HS-5 (cell line): Measurements from ENCODE around the gene IL31RA.

ENCODE experiments used
- DNase-seq: peaks from one replicate; pipeline ENCODE4 v3.0.0-alpha.2; 2012; ENCODE audit warnings: low read depth

The IL31RA gene

GRCh38 chr5:55903121-55903701 lies 52.1 kb downstream of the IL31RA start:
- no peak for DNase-seq

GRCh38 chr5:55904152-55904551 lies 53.0 kb downstream of the IL31RA start:
- DNase-seq = no peak

GRCh38 chr5:55905251-55905650 lies 54.1 kb downstream of the IL31RA start:
- DNase-seq = no peak

- no peak for DNase-seq
Observed at GRCh38 chr5:55907927-55908326, 56.8 kb downstream of the IL31RA start.

GRCh38 chr5:55908804-55909203 lies 57.6 kb downstream of the IL31RA start:
- DNase-seq = no peak

GRCh38 chr5:55911784-55912653 lies 60.9 kb downstream of the IL31RA start:
- no peak for DNase-seq

GRCh38 chr5:55913466-55914413 lies 62.6 kb downstream of the IL31RA start:
- DNase-seq = no peak

- no peak for DNase-seq
Observed at GRCh38 chr5:55914971-55915370, 63.8 kb downstream of the IL31RA start.

- DNase-seq = no peak
Observed at GRCh38 chr5:55915783-55916182, 64.6 kb downstream of the IL31RA start.

- DNase-seq = no peak
Observed at GRCh38 chr5:55916986-55917385, 65.8 kb downstream of the IL31RA start.

- no peak for DNase-seq
Observed at GRCh38 chr5:55917402-55918086, 66.4 kb downstream of the IL31RA start.

GRCh38 chr5:55918087-55919035 lies 67.2 kb downstream of the IL31RA start:
- no peak for DNase-seq

GRCh38 chr5:55919625-55920024 lies 68.5 kb downstream of the IL31RA start:
- DNase-seq = no peak

- no peak for DNase-seq
Observed at GRCh38 chr5:55920784-55921183, 69.6 kb downstream of the IL31RA start.

- no peak for DNase-seq
Observed at GRCh38 chr5:55921617-55922016, 70.5 kb downstream of the IL31RA start.

GRCh38 chr5:55923177-55923771 lies 72.1 kb downstream of the IL31RA start:
- no peak for DNase-seq

- DNase-seq = no peak
Observed at GRCh38 chr5:55923865-55924500, 72.8 kb downstream of the IL31RA start.

GRCh38 chr5:55924744-55925143 lies 73.6 kb downstream of the IL31RA start:
- no peak for DNase-seq

- DNase-seq = no peak
Observed at GRCh38 chr5:55925181-55925580, 74.0 kb downstream of the IL31RA start.

- DNase-seq = no peak
Observed at GRCh38 chr5:55925712-55926111, 74.6 kb downstream of the IL31RA start.
